Aorta (tissue), 5 donors: ENCODE results near the gene ZNF205. TPM values are rescaled to one million over a fixed set of nuclear protein-coding genes. Genes with fewer than 3 reads are reported as not detected.
"Not testable (repeated sequence)": the region's sequence is repeated elsewhere in the genome, so short reads cannot be mapped to it uniquely, and the experiment has no call there.

ENCODE experiments used
- ATAC-seq: fragments of 200-7000 bp; cut with Tn5 transposase; one replicate; pipeline ENCODE4 v1.9.1; 2022; ENCODE audit warnings: moderate library complexity; ENCODE audit not compliant: low FRiP score
- DNase-seq, 2 donors: peaks; one replicate each; pipeline ENCODE4 v3.0.0-alpha.2; 2020
- H3K27ac ChIP-seq, 2 donors: one replicate each; pipeline ENCODE4 v1.5.1; 2013; ENCODE audit warnings: low read length in 2 of 2, mild to moderate bottlenecking in 2 of 2, moderate library complexity in 2 of 2, control low read depth in 1 of 2, inconsistent platforms in 1 of 2, low read depth in 1 of 2
- H3K27me3 ChIP-seq, 2 donors: one replicate each; pipeline ENCODE4 v1.6.1; 2013; ENCODE audit warnings: control low read depth in 1 of 2, low read length in 1 of 2, mild to moderate bottlenecking in 1 of 2, moderate library complexity in 1 of 2; ENCODE audit not compliant: insufficient read depth in 2 of 2, control insufficient read depth in 1 of 2
- H3K36me3 ChIP-seq, 2 donors: one replicate each; pipeline ENCODE4 v1.6.1; 2013; ENCODE audit warnings: control low read depth in 1 of 2, low read length in 1 of 2, mild to moderate bottlenecking in 1 of 2; ENCODE audit not compliant: insufficient read depth in 2 of 2, control insufficient read depth in 1 of 2
- H3K4me1 ChIP-seq, 2 donors: one replicate each; pipeline ENCODE4 v1.6.1; 2013; ENCODE audit warnings: low read length in 2 of 2, control low read depth in 1 of 2, mild to moderate bottlenecking in 1 of 2, moderate library complexity in 1 of 2; ENCODE audit not compliant: insufficient read depth in 2 of 2, control insufficient read depth in 1 of 2
- H3K4me3 ChIP-seq, 2 donors: one replicate each; pipeline ENCODE4 v1.5.1; 2013; ENCODE audit warnings: low read length in 2 of 2, control low read depth in 1 of 2, mild to moderate bottlenecking in 1 of 2
- H3K9me3 ChIP-seq: one replicate; pipeline ENCODE4 v1.6.1; 2013; ENCODE audit warnings: mild to moderate bottlenecking, low read length; ENCODE audit not compliant: control insufficient read depth
- WGBS, 2 donors: extraction: QIAGEN DNeasy Blood & Tissue Kit; methylation state at CpG; one replicate each; pipeline ENCODE4 v1.1.7; 2013; 5-methylcytosine and 5-hydroxymethylcytosine counted together
- intact Hi-C, 2 donors: fragments of 100-400 bp; cut with DNase I; formaldehyde crosslinking; loops; one replicate each; pipeline versions ENCODE4 v1.14.2 to v1.15.0; 2022
- polyA plus RNA-seq, 2 donors: library from polyadenylated mRNA; stranded (reverse); fragments of 200-250 nt; gene quantifications; one replicate each; pipeline ENCODE4 v1.2.3, GENCODE V29; 2013
- total RNA-seq, 2 donors: library from RNA; stranded (reverse); fragmentation: NEBNext Ultra II Directional; extraction: Animal tissue kit (Norgen Biotek cat#: 25700); gene quantifications; one replicate each; pipeline ENCODE4 v1.2.1, GENCODE V29; 2021
- donor health status: healthy with polysubstance abuse.
- donor health status: Bipolar disorder and iron deficiency.
- donor health status: DM: no; HTN: no; CAD: no.
- donor health status: DM: no; HTN: no; CAD: no.
- donor health status: DM: yes; HTN: yes; CAD: no.

The ZNF205 gene
- total and polyA plus RNA-seq, 4 donors: 7.1 to 36.6 (median 9.5) TPM

DNA sequence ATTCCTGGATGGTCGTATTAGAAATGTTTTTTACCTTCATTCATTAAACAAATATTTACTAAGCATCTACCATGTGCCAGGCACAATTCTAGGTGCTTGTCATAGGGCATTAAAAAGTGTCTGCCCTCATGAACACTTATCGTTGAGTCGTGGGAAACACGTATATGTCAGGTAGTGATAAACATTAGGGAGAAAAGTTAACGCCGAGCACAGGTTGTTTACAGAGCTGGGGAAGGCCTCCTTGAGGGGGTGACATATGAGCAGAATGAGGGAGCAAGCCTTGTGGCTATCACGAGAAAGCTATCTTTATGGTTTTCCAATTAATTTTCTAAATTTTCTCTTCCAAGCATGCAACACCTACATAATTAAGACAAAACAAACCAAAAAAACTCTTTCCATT lies 21.5 kb downstream of the ZNF205 start:
- intact Hi-C loops: no loop called here
- WGBS, 2 donors: 11 to 15% methylated on average over 7 of the region's 7 CpGs
- Histone ChIP-seq H3K27ac (no peak overlapping the region), H3K36me3 (no peaks in the 10 kb centered on the region), H3K4me1 (no peaks in the 10 kb centered on the region), H3K4me3 (peak overlapping the region; percentile 81 to 90), H3K9me3 (no peaks in the 10 kb centered on the region), H3K27me3 (no peaks in the 10 kb centered on the region)
- no peak for DNase-seq
- no peak for ATAC-seq

DNA sequence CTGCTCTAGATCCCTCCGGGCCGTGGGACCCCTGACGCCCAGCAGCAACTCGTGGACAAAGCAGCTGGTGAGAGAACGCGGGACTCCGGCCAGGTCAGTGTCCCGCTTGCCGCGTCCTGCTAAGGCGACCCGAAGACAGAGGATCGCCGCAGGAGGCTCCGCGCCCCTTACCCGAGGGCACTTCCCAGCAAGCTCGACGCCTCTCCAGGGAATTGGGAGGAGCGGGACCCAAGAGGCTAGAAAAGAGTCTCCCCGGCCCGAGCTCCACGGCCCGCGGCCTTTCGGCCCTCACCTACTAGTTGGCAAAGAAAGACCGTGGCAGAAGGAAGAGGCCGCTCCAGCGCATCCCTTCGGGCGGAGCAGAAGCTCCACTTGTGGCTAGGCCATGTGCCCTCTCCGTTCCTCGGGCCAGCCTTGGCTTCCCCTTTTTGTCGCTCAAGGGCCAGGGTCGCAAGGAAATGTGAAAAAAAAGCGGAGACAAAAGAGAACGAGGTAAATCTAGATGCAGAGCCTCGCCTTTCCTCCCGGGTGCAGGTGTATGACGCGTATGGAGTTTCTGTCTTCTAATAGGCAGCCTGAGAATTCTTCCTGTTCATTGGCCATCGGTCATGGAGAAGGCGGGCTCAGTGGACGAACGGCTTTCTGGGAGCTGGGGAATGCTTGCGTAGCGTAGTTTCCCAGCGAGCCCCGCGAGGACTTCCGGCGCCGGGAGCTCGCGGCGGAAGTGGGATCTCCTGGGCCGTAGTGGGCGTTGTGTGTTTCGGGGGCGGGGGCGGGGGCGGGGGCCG lies 22.1 kb downstream of the ZNF205 start, which contains the start of gene ZNF213:
Gene ZNF213 (plus strand): TSS at position 692 of the 788 bp plus-strand sequence. CDS start 2,252 bp downstream, outside the sequence.
- DNase-seq (peak; percentile 97), ATAC-seq (peak; percentile 95)
- Histone ChIP-seq H3K36me3 (no peaks in the 10 kb centered on the region), H3K27ac (peak within 1 kb of the TSS; percentile 64 to 93), H3K9me3 (no peaks in the 10 kb centered on the region), H3K4me1 (no peaks in the 10 kb centered on the region), H3K4me3 (peak within 1 kb of the TSS; percentile 81 to 90), H3K27me3 (no peaks in the 10 kb centered on the region)
- intact Hi-C loops: no loop called here
- 0 to 1% methylated on average over 55 to 63 of the region's 63 CpGs for WGBS, 2 donors

DNA sequence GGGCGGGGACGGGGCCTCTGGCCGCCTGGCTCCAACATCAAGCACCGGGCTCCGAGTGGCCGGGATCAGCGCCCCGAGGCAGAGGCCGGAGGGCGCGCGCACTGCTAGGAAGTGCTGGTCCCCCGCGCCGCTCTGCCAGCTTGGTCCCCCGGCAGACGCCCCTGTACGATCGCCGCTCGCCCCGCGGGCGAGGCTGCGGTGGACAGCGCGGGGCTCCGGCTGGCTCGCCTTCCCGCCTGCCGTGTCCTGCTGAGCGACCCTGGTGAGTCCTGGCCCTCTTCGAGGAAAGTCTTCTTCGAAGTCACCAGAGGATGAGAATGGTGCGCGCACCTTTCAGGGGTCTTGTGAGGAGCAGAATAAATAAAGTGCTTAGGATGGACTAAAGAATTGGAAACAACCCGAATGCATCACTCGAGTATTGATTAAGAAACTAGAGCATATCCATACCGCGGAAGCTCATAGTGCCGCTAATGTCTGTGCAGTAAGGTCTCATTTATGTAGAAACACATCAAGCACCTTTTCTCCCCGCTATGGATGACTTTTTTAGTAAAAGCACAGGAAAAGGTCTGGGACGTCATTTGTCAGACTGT lies 22.8 kb downstream of the ZNF205 start:
- H3K27me3 ChIP-seq: no peaks in the 10 kb centered on the region
- no peaks in the 10 kb centered on the region for H3K4me1 ChIP-seq
- peak overlapping the region in 1 of 2 donors; percentile 10 for H3K27ac ChIP-seq
- peak overlapping the region; percentile 59 to 72 for H3K4me3 ChIP-seq
- no peak for ATAC-seq
- no peaks in the 10 kb centered on the region for H3K9me3 ChIP-seq
- intact Hi-C loops: no loop called here
- WGBS, 2 donors: 1% methylated on average over 38 to 43 of the region's 43 CpGs
- no peak for DNase-seq
- no peaks in the 10 kb centered on the region for H3K36me3 ChIP-seq

DNA sequence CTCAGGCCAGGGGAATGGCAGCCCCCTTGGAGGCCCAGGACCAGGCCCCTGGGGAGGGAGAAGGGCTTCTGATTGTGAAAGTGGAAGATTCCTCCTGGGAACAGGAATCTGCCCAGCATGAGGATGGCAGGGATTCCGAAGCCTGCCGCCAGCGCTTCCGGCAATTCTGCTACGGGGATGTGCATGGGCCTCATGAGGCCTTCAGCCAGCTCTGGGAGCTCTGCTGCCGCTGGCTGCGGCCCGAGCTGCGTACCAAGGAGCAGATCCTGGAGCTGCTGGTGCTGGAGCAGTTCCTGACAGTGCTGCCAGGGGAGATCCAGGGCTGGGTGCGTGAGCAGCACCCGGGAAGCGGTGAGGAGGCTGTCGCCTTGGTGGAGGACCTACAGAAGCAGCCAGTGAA lies 24.9 kb downstream of the ZNF205 start:
- Histone ChIP-seq H3K9me3 (no peaks in the 10 kb centered on the region), H3K27me3 (no peaks in the 10 kb centered on the region), H3K4me1 (no peaks in the 10 kb centered on the region), H3K36me3 (peaks cover 0 to 5% of the 10 kb centered on the region in 2 donors), H3K4me3 (no peak overlapping the region), H3K27ac (no peak overlapping the region)
- DNase-seq (no peak), ATAC-seq (no peak)
- intact Hi-C loops: no loop called here
- WGBS, 2 donors: 91 to 93% methylated on average over 13 of the region's 13 CpGs

DNA sequence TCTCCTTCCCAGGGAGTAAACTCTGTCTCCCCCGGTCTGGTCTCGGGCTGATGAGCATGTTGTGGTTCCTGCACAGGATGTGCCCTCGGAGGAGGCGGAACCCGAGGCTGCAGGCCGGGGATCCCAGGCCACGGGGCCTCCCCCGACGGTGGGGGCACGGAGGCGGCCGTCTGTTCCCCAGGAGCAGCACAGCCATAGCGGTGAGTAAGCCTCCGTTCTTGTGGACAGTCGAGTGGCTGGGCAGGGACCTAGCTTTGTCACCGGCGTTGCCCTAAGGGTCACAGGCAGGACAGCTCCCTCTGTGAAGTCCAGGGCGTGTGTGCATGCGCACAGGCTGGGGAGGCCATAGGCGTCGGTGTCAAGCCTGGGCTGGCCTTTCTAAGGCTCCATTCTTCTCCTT lies 26.0 kb downstream of the ZNF205 start:
- intact Hi-C loops: no loop called here
- Histone ChIP-seq H3K27me3 (no peaks in the 10 kb centered on the region), H3K4me1 (no peaks in the 10 kb centered on the region), H3K9me3 (no peaks in the 10 kb centered on the region), H3K27ac (no peak overlapping the region), H3K4me3 (no peak overlapping the region), H3K36me3 (peaks cover 0 to 7% of the 10 kb centered on the region in 2 donors)
- peak in 1 of 2 donors; percentile 42 for DNase-seq
- no peak for ATAC-seq
- WGBS, 2 donors: 92% methylated on average over 21 of the region's 21 CpGs

DNA sequence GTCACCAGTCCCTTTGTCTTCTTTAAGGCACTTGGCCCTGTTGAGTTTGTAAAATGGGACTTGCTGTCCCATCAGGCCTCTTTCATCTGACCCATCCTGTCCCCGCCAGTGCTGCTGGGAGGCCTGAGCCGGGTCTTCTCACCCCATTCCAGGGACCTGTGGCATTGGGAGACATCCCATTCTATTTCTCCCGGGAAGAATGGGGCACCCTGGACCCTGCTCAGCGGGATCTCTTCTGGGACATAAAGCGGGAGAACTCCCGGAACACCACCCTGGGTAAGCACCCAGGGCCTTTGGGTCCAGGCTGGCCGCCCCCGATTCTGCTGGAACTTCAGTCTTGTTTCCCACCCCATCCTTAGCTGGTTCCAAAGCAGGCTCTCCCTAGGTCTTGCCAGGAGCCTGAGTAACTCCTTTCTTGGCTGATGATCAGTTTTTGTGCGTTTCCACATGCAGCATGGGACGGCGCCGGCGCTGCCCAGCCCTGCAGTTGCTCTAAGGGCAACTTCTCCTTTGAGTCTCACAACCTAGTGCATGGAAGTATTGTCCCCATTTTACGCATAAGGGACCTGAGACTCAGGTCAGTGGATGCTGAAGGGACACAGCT lies 26.5 kb downstream of the ZNF205 start:
- Histone ChIP-seq H3K4me1 (no peaks in the 10 kb centered on the region), H3K27me3 (no peaks in the 10 kb centered on the region), H3K4me3 (no peak overlapping the region), H3K27ac (no peak overlapping the region), H3K36me3 (peaks cover 0 to 7% of the 10 kb centered on the region in 2 donors), H3K9me3 (no peaks in the 10 kb centered on the region)
- WGBS, 2 donors: 89 to 90% methylated on average over 14 of the region's 14 CpGs
- intact Hi-C loops: no loop called here
- DNase-seq: peak; percentile 26 to 59
- ATAC-seq: no peak

DNA sequence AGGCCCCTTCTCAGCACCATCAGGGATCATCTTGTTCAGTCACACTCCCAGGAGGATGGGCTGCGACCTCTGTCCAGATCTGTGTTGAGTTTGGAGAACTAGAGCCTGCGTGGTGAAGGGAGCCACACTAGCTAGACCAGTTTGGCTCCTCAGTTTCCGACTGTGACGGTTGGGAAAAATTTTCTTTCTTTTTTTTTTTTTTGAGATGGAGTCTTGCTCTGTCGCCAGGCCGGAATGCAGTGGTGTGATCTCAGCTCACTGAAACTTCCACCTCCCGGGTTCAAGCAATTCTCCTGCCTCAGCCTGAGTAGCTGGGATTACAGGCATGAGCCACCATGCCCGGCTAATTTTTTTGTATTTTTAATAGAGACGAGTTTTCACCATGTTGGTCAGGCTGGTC lies 27.2 kb downstream of the ZNF205 start:
- H3K36me3 ChIP-seq, H3K4me3 ChIP-seq, ATAC-seq, DNase-seq, H3K27me3 ChIP-seq, H3K4me1 ChIP-seq, intact Hi-C loops, H3K27ac ChIP-seq, H3K9me3 ChIP-seq: not testable (repeated sequence)
- 79 to 84% methylated on average over 9 of the region's 9 CpGs for WGBS, 2 donors

DNA sequence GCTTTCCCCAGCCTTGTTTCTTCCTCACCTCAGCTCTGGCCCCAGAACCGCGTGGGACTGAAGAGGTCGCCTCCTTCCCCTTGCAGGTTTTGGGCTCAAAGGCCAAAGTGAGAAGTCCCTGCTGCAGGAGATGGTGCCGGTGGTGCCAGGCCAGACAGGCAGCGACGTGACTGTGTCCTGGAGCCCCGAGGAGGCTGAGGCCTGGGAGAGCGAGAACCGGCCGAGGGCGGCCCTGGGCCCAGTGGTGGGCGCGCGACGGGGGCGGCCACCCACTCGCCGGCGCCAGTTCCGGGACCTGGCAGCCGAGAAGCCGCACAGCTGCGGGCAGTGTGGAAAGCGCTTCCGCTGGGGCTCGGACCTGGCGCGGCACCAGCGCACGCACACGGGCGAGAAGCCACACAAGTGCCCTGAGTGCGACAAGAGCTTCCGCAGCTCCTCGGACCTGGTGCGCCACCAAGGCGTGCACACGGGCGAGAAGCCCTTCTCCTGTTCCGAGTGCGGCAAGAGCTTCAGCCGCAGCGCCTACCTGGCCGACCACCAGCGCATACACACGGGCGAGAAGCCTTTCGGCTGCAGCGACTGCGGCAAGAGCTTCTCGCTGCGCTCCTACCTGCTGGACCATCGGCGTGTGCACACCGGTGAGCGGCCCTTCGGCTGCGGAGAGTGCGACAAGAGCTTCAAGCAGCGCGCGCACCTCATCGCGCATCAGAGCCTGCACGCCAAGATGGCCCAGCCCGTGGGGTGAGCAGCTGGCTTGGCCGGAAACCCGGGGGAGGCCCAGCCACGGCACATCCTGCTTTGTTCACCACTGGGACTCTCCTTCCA lies 28.4 kb downstream of the ZNF205 start:
- no peaks in the 10 kb centered on the region for H3K27me3 ChIP-seq
- peaks cover 0 to 7% of the 10 kb centered on the region in 2 donors for H3K36me3 ChIP-seq
- no peak overlapping the region for H3K4me3 ChIP-seq
- H3K27ac ChIP-seq: no peak overlapping the region
- no peaks in the 10 kb centered on the region for H3K4me1 ChIP-seq
- intact Hi-C loops: no loop called here
- ATAC-seq (no peak), DNase-seq (peak in 1 of 2 donors; percentile 36)
- no peaks in the 10 kb centered on the region for H3K9me3 ChIP-seq
- 92 to 95% methylated on average over 61 to 69 of the region's 69 CpGs for WGBS, 2 donors
